HG03196 (cell line): ENCODE measurements around the gene TC2N.
"Not testable (repeated sequence)": the region's sequence is repeated elsewhere in the genome, so short reads cannot be mapped to it uniquely, and the experiment has no call there.

Source experiments
- ATAC-seq: cut with Tn5 transposase; IDR thresholded peaks from one replicate; pipeline ENCODE4 v1.9.1; 2021; ENCODE audit not compliant: unreplicated experiment

TC2N gene

GRCh38 chr14:91870890-91871289, 3.6 kb upstream of the TC2N start:
- no peak for ATAC-seq

GRCh38 chr14:91870001-91870400, 2.7 kb upstream of the TC2N start:
- no peak for ATAC-seq

DNA sequence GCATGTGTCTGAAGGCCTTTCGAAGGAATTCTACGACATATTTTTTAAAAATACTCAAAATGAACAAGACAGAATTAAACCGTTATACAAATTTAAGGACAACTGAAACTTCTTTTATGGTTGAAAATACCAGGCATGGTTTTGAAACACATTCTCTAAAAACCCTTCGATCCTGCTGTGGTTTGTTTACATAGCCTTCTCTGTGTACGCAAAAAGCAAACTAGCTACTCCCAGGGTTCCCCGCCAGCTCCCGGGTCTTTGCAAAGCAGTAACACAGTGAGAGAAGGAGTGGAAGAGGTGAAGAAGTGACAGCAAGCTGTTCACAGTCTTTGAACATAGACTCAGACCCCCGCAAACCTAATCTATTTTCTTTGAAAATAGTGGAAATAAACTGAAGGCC, 2.2 kb upstream of the TC2N start:
- no peak for ATAC-seq

- ATAC-seq = no peak
These were observed 633 bp downstream of the TC2N start for GRCh38 chr14:91866511-91867295.

GRCh38 chr14:91866061-91866460, 1.3 kb downstream of the TC2N start:
- no peak for ATAC-seq

DNA sequence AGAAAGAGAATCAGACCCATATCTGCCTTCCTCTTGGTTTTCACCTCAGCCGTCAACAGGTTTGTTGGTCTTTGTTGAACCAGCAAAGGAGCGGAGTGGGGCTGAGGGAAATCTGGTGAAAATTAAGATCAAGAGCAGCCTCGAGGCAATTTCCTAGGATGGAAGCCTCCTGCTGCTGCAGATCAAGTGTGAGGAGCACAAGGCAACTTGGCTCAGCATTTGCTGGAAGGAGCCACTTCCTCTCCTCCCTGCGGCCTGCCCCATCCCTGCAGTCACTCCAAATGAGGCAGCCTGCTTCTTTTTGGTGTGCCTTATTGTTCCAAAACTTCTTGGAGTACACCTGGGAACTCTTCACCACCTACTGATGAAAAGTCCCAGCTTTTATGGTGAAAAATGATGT, 4.9 kb downstream of the TC2N start:
- no peak for ATAC-seq

- ATAC-seq = no peak
These were observed 6.2 kb downstream of the TC2N start for GRCh38 chr14:91861091-91861490.

- no peak for ATAC-seq
These were observed 7.1 kb downstream of the TC2N start for GRCh38 chr14:91860238-91860637.

DNA sequence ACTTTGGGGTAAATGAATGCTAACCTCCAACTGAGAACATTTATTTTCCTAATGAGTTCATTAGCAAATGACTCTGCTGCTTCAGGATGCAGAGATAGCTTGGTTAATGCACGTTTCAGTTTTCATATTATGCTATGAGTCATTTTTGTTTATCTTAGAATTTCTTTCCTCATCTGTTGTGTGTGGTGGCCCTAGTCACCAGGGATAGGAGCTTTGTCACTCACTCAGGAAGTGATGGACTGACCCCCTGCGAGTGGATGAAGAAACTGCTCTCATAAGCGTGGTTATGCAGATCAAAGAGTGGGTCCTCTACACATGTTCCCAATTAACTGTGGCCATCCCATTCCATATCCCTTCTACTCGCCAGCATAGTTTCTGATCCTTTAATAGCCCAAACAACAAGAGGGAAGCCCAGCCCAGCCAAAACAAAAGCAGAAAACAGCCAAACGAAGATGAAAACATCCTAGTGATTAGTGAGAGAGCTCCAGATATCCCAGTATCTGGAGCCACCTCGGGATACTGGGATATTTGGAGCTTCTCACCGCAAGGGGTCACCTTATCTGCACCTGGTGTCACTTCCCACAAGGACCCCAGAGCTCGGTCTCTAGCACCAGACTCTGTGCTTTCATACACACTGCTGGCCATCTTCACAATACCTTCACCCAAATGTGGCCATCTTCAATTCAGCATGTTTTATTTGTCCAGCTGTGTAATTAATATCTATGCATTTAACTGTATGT, 8.6 kb downstream of the TC2N start:
- ATAC-seq = peak; percentile 79

DNA sequence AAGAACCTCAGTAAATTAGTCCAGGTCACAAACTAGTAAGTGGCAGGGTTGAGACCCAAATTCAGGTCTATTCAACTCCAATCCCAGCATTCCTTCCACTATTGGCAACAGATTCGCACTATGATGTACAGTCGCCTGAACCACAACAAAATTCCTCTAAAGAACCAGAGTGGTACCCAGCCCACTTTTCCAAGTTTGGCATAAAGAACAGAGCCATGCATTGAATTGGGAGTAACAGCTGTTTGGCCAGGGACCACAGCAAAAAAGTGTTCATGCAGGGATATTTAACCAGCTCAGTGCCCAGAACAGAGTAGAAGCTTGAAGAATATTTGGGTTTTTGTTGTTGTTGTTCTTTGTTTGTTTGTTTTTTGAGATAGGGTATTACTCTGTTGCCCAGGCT, 9.7 kb downstream of the TC2N start:
- ATAC-seq = no peak

GRCh38 chr14:91854327-91854934, 12.9 kb downstream of the TC2N start:
- no peak for ATAC-seq

GRCh38 chr14:91851563-91851962, 15.8 kb downstream of the TC2N start:
- ATAC-seq = no peak

DNA sequence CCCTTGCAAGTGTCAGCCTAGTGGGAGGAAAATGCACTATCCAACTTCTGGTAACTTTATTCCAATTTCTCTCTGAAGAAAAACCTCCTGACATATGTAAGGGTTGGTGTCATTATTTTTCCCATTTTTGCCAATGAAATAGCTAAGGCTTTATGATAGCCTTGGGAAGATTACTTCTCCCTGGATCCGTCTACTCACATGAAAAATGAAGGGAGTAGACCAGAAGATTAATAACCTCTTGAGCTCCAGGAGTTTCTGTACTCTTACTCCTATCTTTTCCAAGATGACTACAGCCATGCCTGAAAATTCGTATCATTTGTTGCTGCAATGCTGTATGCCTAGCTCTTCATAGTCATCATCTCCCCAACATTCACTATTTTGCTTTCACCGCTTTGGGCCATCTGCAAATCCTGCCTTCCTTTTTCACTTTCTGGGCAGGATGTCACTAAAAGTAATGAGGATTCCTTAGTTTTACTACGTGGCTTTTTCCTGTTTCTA, 18.8 kb downstream of the TC2N start:
- no peak for ATAC-seq

- ATAC-seq = no peak
These were observed 19.6 kb downstream of the TC2N start for GRCh38 chr14:91847693-91848092.

DNA sequence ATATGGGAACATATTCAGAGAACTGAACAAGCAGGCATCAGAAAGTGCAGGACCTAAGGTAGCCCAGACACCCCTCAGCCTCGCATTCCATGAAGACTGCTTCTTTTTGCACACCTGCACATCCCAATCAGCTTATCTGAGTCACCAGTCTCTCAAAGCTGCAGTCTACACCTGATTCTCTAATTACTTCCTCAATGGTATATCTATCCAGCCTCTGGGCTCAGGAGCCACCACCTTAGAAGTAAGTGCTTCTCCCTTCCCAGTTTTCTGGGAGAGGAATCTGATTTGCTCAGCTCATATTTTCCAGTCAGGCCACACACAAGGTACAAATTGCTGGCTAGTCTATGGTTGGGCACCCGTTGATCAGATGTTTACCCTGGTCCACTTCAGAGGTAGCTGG, 21.7 kb downstream of the TC2N start:
- no peak for ATAC-seq

- not testable (repeated sequence) for ATAC-seq
These were observed 22.3 kb downstream of the TC2N start for GRCh38 chr14:91845056-91845455.

DNA sequence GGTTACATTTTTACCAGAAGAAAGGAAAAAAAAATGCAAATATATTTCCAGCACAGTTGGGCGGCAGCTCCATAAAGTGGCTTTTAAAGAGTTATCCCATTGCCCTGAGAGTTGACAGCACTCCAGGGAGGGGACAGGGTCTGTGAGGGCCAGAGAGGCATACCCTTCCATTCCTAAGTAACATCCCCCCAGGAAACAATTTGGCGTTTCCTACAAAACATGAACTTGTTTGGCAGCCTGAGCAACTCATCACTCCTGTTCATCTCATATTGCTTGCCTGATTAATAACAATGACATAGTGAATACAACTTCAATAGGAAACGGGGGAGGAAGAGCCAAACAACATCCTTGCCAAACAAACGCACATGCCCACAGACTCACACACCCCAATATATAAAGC, 23.3 kb downstream of the TC2N start:
- no peak for ATAC-seq

- ATAC-seq = no peak
These were observed 23.9 kb downstream of the TC2N start for GRCh38 chr14:91843437-91843836.

DNA sequence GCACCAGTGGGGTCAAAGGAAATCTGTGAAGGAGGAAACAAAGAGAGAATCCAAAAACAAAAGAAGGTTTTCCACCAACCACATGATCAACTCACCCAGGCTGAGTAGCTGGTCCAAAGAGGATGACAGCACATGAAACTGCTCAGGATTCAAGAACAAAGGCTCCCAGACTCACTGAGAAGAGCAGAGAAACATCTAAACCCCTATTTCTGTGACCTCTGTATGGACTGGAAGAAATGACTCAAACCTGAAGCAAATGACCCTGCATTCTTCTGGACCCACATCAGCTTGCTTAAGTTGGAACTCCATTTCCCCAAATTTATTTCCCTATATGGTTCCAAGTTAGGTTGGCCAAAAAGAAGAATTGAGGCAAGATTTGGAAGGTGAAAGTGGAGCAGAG, 26.3 kb downstream of the TC2N start:
- no peak for ATAC-seq

- ATAC-seq = no peak
These were observed 27.6 kb downstream of the TC2N start for GRCh38 chr14:91839749-91840148.

DNA sequence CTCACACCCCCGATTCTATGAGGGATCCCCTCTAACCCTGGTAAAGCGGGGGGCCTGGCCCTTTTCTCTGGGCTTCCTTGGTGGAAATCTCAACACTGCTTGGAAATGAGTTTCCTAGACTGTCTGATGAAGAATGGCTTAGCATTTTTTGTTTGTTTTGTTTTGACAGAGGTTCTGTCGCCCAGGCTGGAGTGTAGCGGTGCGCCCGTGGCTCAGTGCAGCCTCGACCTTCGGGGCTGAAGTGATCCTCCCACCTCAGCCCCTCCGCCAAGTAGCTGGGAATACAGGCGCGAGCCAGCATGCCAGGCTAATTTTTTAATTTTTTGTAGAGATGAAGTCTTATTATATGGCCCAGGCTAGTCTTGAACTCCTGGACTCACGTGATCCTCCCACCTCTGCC, 30.3 kb downstream of the TC2N start:
- ATAC-seq = no peak
